ENCODE data around the gene ABCC6.
"Not testable (repeated sequence)": the region's sequence is repeated elsewhere in the genome, so short reads cannot be mapped to it uniquely, and the experiment has no call there.

Gene ABCC6

GRCh38 chr16:16158741-16159374 is 64.4 kb downstream of the ABCC6 start:
- DNase-seq, result no peak

GRCh38 chr16:16158082-16158658 is 65.1 kb downstream of the ABCC6 start:
- no peak for DNase-seq

- DNase-seq, result no peak
These were observed 66.1 kb downstream of the ABCC6 start for GRCh38 chr16:16157166-16157565.

- no peak for DNase-seq
These were observed 68.1 kb downstream of the ABCC6 start for GRCh38 chr16:16155234-16155633.

- DNase-seq, result no peak
These were observed 68.9 kb downstream of the ABCC6 start for GRCh38 chr16:16154281-16154951.

GRCh38 chr16:16153000-16153399 is 70.3 kb downstream of the ABCC6 start:
- not testable (repeated sequence) for DNase-seq

- DNase-seq, result no peak
These were observed 72.0 kb downstream of the ABCC6 start for GRCh38 chr16:16151315-16151714.

- no peak for DNase-seq
These were observed 72.5 kb downstream of the ABCC6 start for GRCh38 chr16:16150878-16151152.

- DNase-seq, result no peak
These were observed 73.0 kb downstream of the ABCC6 start for GRCh38 chr16:16150117-16150877.

- no peak for DNase-seq
These were observed 73.6 kb downstream of the ABCC6 start for GRCh38 chr16:16149710-16150116.

- no peak for DNase-seq
These were observed 74.5 kb downstream of the ABCC6 start for GRCh38 chr16:16148755-16149154.

GRCh38 chr16:16148000-16148599 is 75.2 kb downstream of the ABCC6 start:
- not testable (repeated sequence) for DNase-seq

- no peak for DNase-seq
These were observed 75.8 kb downstream of the ABCC6 start for GRCh38 chr16:16147316-16147999.

- DNase-seq, result no peak
These were observed 76.6 kb downstream of the ABCC6 start for GRCh38 chr16:16146380-16147315.

- DNase-seq, result no peak
These were observed 78.0 kb downstream of the ABCC6 start for GRCh38 chr16:16145286-16145685.

- no peak for DNase-seq
These were observed 78.9 kb downstream of the ABCC6 start for GRCh38 chr16:16144416-16144815.

- no peak for DNase-seq
These were observed 79.4 kb downstream of the ABCC6 start for GRCh38 chr16:16143931-16144330.

GRCh38 chr16:16143038-16143763 is 80.1 kb downstream of the ABCC6 start:
- no peak for DNase-seq

GRCh38 chr16:16141784-16142396 is 81.4 kb downstream of the ABCC6 start:
- no peak for DNase-seq

GRCh38 chr16:16141141-16141540 is 82.2 kb downstream of the ABCC6 start:
- no peak for DNase-seq

- DNase-seq, result no peak
These were observed 82.8 kb downstream of the ABCC6 start for GRCh38 chr16:16140537-16140936.

Data from NCI-H526 treated with DMSO at 0.1 percent for 48 hours (cell line).